Choroid plexus epithelial cell (primary cell): ENCODE data around the gene ING5.
A peak's percentile ranks its signal among the peaks of the same experiment; 100 is the strongest.

Source experiments
- DNase-seq: peaks from one replicate; pipeline ENCODE4 v3.0.0-alpha.2; 2010; ENCODE audit warnings: low read depth
- H3K4me3 ChIP-seq: 2 replicates; pipeline ENCODE4 v1.5.1; 2011; ENCODE audit warnings: low read depth, mild to moderate bottlenecking, control low read depth, low read length, moderate library complexity
- TF ChIP-seq, protein P1 (sequence below): conservative IDR thresholded peaks from 2 replicates; pipeline ENCODE4 v1.5.1; 2011; ENCODE audit warnings: low read depth, mild to moderate bottlenecking, control low read depth, inconsistent platforms, low read length, moderate library complexity

The ING5 gene

DNA sequence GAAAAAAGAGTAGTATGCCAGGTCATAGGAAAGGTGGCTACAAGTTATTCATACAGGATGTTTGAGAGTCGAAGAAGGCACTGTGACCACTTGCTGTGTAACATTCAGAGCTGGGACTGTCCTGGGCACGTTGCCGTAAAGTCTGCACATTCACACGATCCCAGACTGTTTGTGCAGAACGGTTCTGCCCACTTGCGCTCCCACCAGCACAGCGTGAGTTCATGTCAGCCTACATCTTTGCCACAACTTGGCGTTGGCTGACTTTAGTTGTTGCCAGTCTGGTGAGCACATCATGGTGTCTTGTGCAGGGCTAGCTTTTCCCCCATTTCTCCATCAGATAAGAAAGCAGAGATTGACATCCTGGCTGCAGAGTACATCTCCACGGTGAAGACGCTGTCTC lies 7.0 kb downstream of the ING5 start:
- no peak overlapping the region for H3K4me3 ChIP-seq
- no peak for DNase-seq
- TF ChIP-seq, protein P1, sequence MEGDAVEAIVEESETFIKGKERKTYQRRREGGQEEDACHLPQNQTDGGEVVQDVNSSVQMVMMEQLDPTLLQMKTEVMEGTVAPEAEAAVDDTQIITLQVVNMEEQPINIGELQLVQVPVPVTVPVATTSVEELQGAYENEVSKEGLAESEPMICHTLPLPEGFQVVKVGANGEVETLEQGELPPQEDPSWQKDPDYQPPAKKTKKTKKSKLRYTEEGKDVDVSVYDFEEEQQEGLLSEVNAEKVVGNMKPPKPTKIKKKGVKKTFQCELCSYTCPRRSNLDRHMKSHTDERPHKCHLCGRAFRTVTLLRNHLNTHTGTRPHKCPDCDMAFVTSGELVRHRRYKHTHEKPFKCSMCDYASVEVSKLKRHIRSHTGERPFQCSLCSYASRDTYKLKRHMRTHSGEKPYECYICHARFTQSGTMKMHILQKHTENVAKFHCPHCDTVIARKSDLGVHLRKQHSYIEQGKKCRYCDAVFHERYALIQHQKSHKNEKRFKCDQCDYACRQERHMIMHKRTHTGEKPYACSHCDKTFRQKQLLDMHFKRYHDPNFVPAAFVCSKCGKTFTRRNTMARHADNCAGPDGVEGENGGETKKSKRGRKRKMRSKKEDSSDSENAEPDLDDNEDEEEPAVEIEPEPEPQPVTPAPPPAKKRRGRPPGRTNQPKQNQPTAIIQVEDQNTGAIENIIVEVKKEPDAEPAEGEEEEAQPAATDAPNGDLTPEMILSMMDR: no peak

DNA sequence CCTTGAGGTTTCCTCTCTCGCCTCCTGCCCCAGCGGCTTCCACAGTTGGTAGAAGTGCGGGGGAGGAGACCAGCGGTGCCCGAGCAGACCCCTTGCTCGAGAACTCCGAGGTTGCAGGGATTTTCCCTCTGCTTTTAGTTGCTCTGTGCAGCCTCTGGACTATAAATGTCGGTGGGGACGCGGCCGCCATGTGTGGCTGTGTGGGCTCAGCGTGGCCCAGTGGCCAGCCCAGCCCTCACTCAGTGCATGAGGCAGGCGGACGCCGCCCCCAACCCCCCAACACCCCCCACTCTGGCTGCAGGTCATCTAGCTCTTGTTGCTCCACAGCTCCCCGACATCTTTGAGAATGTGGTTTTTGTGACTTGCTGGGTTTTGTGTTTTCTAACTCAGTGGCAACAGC lies 17.3 kb downstream of the ING5 start:
- TF ChIP-seq, protein P1: no peak
- H3K4me3 ChIP-seq: no peak overlapping the region
- no peak for DNase-seq

- H3K4me3 ChIP-seq: no peak overlapping the region
- DNase-seq: no peak
- TF ChIP-seq, protein P1: no peak
These were observed 18.3 kb downstream of the ING5 start for GRCh38 chr2:241720099-241720498.

DNA sequence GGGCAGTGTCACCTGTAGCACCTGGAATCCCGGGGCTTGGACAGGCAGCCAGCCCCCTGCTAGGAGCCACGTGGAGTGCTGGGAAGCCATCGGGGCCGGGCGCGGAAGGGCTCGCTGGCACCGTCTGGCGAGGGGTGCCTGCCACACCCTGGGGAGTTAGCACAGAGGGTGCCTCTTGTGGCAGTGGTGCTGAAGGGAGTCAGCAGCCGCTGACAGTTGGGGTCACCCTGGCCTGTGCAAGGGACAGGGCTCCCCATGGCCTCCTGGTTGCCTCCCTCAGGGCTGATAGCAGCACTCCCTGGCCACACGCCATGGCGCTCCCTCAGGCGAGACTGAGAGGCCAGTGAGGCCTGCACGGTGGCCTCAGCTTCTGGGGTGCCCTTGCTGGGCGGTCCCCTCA lies 18.7 kb downstream of the ING5 start:
- TF ChIP-seq, protein P1: no peak
- no peak overlapping the region for H3K4me3 ChIP-seq
- DNase-seq: no peak

DNA sequence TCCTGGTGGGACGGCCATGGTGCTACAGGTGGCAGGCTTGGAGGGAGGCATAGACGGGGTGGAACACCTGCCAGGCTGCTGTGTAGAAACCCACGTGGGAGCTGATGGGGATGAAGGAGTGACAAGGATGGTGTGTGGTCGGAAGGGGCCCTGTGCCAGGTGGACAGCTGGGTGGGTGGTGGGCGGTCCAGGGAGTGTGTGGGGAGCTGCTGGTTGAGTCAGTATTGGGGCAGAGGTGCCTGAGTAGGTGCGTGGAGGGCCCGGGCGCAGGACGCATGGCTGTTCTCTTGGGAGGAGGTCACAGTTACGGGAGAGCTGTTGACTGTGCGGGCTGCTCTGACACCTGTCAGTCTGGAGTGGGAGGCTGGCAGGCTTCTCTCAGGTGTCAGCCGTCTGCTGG lies 20.0 kb downstream of the ING5 start:
- no peak for DNase-seq
- H3K4me3 ChIP-seq: no peak overlapping the region
- TF ChIP-seq, protein P1: no peak

- TF ChIP-seq, protein P1: no peak
- DNase-seq: no peak
- no peak overlapping the region for H3K4me3 ChIP-seq
These were observed 21.1 kb downstream of the ING5 start for GRCh38 chr2:241722896-241723454.

- H3K4me3 ChIP-seq: no peak overlapping the region
- TF ChIP-seq, protein P1: peak; percentile 45
- no peak for DNase-seq
These were observed 22.6 kb downstream of the ING5 start for GRCh38 chr2:241724259-241724974.
